Activated CD4-positive, CD25-positive, alpha-beta regulatory T cell treated with anti-CD3 and anti-CD28 coated beads, Interleukin-2, amount 50 U/mL, for 72 hours (primary cell): ENCODE data around the gene SH3D19.

ENCODE experiments used
- DNase-seq: peaks from one replicate; pipeline ENCODE4 v3.0.0; 2021

The SH3D19 gene

DNA sequence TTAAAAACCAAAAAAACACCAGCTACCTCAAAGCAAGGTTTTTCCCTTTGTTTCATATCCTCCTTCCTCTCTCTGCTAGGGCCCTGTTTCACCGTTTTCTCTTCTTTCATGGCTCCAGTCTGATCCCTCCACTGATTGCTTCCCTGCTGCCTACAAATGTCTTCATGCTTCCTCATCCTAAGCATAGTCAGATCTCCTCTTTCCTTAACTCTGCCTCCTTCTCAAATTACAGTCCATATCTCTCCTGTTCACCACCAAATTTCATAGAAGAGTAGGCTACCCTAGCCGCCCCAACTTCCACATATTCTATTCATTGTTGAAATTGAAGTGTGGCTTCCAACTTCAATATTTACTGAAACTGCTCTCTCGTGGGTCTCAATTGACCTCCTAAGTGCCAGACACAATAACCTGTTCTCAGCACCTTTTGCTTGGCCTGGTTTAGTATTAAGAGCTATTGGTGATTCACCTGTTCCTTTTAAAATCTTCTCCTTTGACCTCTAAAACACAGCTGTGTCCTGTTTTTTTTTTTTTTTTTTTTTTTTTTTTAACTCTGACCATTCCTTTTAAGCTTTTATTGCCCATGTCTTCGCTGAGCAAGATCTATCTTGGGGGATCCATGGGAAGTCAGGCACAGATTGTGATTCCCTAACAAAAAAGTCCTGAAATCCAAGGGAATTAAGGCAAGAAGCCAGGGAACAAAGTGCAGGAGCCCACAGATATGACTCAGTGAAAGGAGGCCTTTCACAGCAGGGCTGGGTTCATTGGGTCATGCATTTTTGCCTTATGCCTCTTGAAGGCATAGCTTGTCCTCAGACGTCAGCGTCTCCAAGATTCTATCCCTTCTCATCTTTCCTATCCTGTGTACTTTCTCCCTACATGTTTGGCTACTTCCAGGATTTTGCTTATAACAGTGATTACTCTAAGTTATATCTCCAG, 140.6 kb downstream of the SH3D19 start:
- no peak for DNase-seq

DNA sequence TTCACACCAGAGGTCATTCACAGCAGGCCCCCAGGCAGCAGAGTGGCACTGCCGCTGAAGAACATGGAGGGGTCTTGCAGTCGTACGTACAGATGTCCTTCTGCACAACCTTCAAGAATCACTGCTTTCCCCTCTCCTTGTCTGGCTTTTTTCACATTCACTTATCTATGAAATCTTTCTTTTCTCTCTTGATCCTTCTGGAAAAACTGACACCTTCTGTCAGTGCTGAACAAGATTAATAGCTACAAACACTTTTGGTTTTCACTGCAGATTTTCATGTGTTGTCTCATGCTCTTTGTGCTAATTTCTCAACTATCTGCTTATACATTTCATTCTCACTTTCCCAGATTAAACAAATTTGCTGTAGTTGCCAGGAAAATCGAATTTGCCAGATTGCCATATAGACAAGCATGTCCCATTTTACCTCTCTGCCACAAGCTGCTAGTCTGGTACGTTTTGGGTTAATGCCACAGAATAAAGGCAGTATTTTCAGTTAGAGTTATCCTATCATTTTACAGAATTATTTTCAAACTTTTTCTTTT, 142.9 kb downstream of the SH3D19 start:
- no peak for DNase-seq

GRCh38 chr4:151176685-151177084, 148.7 kb downstream of the SH3D19 start:
- DNase-seq = no peak

DNA sequence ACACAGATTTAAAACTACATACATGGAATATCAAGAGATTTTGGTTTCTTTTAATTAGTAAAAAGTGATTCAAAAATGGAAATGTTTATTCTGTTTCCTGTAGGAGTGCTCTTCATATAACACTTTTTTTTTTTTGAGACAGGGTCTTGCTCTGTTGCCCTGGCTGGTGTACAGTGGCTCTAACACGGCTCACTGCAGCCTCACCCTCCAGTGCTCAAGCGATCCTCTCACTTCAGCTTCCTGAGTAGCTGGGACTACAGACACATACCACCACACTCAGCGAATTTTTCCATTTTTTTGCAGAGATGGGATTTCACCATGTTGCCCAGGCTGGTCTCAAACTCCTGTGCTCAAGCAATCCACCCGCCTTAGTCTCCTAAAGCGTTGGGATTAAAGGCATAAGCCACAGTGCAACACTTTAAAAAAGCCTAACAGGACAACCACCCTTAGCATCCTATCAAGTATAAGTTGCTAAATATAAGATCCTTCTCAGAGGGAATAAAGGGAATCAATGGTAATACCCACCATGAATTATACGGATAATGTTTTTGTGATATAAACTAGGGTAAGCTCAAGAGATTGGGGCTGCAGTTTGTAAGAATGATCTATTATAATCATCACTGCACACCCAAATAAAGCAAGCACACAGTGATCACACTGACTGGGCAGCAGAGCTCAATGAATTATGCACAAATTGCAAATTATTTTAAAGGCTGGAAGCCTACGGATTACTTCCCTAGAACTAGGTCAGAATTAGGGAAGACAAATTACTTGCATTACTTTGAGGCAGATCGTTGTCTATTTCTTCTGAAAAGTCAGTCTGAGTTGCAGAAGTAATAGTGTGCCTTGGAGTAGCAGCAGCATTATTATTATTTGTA, 149.4 kb downstream of the SH3D19 start:
- no peak for DNase-seq

- DNase-seq = no peak
Observed at GRCh38 chr4:151175233-151175632, 150.2 kb downstream of the SH3D19 start.

- no peak for DNase-seq
Observed at GRCh38 chr4:151174784-151175183, 150.6 kb downstream of the SH3D19 start.

GRCh38 chr4:151173871-151174270, 151.5 kb downstream of the SH3D19 start:
- no peak for DNase-seq

DNA sequence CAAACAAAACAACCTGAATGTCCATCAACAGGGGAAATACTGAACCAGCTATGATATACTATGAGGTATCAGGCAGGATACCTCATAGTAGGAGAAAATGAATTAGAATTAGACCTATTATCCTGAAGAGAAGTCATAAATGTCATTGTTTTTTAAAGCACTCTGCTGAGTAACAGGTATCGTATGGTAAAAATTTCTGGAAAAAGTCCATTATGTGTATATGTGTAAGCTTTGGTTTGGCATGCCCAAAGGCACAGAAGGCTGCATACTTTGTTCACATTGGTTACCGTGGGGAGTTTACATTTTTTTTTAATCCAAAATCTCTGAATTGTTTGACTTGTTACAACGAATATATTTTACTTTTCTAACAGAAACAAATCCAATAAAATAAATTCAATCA, 155.5 kb downstream of the SH3D19 start:
- DNase-seq = no peak

GRCh38 chr4:151169223-151169622, 156.2 kb downstream of the SH3D19 start:
- DNase-seq = no peak

- DNase-seq = no peak
Observed at GRCh38 chr4:151167561-151167960, 157.8 kb downstream of the SH3D19 start.

DNA sequence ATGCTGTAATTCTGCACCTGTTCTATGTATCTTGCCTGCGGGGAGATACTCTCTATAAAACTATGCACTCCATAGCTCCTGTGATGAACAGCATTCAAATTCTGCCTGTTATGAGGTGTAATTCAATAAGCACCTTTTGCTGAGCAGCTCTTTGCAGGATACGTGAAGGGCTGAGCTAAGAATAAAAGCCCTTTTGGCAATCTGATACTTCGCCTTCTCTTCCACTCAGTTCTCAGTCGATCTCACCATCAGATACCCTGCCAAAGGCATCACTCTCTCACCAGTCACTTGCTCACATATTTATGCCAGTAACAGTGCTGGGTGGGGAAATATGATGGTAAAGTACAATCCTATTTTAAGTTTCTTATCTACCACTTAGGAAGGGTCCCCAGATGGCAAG, 158.8 kb downstream of the SH3D19 start:
- DNase-seq = no peak

DNA sequence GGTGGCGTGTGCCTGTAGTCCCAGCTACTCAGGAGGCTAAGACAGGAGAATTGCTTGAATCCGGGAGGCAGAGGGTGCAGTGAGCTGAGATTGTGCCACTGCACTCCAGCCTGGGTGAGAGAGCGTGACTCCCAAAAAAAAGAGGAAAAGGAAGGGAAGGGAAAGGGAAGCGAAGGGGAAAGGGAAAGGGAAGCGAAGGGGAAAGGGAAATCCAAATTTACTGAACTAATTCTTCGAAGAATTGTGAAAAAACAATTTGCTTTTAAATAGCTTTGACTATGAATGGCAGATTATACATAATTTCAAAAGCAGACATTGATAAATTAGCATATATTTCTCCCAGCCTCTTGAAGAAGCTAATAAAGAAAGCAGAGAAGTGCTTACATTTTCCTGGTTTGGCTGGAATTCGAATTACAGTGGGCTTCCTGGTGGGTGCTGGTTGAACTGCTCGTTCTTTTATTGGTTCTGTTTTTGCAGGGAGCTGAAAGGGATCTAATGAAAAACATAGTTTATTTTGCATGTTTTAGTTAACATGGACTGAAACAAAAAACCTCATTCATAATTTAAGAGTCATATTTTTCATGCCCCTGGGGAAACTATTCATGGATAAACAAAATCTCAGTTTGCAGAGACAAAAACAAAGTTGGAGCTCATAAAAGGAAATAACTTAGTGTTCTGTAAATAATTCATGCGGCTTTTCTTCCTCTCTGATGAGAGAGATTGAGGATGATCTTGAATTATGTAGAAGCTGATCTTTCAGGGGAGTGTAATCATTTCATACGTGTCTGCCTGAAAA, 160.0 kb downstream of the SH3D19 start:
- no peak for DNase-seq

DNA sequence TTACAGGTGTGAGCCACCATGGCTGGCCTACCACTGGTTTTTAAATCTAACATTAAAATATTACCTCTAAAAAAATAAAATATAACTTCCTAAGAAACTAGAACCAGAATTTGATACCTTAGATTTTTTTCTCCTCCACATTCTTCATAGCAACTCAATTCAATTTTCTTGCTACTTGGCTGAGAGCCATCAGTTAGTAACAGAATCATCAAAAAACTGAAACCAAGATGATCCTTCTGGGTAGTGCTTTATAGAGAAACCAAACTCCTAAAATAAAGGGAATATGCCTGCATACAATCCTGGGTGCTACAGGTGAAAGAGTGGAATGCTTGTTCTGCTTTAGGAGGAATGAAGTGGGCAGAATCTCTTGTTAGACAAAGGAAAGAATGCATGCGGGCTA, 161.6 kb downstream of the SH3D19 start:
- DNase-seq = no peak

- no peak for DNase-seq
Observed at GRCh38 chr4:151158979-151159378, 166.4 kb downstream of the SH3D19 start.

GRCh38 chr4:151157543-151157942, 167.9 kb downstream of the SH3D19 start:
- DNase-seq = no peak

GRCh38 chr4:151153585-151153984, 171.8 kb downstream of the SH3D19 start:
- DNase-seq = no peak

DNA sequence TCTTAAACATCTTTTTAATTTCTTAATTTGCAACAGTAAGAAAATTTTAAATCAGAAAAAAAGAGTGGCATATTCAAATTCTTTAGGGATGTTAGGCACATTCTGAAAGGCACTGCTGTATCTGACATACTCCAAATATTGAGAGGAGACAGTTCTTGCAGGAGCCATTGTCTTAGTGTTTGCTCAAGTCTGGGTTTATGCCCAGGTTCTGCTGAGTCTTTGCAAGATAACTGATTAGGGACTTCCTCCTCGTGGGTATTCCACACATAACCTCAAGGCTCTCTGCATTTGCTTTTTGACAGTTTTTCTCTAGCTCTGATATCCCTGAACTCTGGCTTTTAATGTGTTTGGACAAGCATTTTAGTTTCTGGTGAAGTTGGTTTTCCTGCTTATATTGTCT, 173.4 kb downstream of the SH3D19 start:
- DNase-seq = no peak

DNA sequence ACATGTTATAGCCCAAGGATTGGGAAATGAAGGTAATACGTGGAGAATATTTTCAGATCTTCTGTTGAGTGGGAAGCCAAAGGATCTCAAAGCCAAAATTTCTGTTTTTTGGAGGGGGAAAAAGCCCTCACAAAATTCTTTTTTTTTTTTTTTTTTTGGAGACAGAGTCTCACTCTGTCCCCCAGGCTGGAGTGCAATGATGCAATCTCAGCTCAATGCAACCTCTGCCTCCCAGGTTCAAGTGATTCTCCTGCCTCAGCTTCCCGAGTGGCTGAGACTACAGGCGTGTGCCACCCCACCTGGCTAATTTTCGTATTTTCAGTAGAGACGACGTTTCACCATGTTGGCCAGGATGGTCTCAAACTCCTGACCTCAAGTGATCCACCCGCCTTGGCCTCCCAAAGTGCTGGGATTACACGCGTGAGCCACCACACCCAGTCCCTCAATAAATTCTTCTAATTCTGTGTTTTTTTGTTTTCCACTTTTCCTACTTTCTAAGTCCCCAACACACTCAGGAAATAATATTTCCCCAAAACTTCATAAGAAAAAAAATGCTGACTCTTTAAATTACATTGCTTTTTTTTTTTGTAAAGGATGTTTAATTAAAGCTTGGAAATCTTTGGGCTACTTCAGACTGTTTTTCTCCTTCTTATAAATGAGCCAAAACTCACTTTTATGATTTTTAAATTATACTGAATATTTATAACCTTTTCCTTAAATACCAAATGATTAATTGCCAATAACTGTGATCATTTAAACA, 174.4 kb downstream of the SH3D19 start:
- DNase-seq = no peak

- DNase-seq = no peak
Observed at GRCh38 chr4:151148261-151148660, 177.1 kb downstream of the SH3D19 start.

- no peak for DNase-seq
Observed at GRCh38 chr4:151147000-151147399, 178.4 kb downstream of the SH3D19 start.

DNA sequence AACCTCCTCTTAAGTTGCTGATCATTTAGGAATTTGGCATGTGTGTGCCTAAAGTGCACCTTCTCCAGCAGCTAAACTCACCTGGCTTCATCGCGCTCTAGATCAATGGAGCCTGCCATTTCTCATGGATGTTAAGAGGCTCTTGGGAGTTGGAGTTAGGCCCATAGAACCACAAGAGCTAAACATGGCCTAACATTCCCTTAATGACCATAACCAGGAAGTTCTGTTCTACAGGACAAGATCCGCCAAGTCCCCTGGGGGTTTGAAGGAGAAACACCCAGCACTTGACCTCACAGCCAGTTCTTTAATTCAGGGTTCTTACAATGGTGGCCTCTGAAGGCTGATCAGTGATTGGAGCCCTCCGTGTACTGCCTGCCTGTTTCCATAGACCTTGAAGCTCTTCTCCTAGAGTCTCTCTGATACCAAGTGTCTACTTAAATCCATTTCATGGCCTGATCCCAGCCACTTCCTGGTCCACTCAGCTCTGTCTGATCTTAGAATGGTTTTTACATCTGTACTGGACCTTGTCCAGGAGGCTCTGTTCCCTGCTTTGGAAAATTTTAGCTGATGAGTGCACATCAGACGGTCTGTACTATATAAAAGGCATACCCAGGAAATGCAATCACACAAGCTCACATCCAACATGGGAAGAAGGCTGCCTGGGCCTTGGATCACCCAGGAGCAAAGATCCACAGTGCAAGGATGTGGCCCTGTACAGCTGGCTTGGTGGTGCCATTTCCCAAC, 180.9 kb downstream of the SH3D19 start:
- no peak for DNase-seq
